Lung (tissue), 12 donors: Measurements from ENCODE around the gene RAP1GAP2. TPM values are rescaled to one million over a fixed set of nuclear protein-coding genes. Genes with fewer than 3 reads are reported as not detected.

Experiments used
- ATAC-seq: fragments of 200-7000 bp; cut with Tn5 transposase; one replicate; pipeline ENCODE4 v1.9.1; 2020; ENCODE audit warnings: moderate number of reproducible peaks; ENCODE audit not compliant: insufficient read depth, low FRiP score
- DNase-seq, 3 donors: peaks; one replicate each; pipeline ENCODE4 v3.0.0-alpha.2; 2013 to 2017
- H3K27ac ChIP-seq, 2 donors: one replicate each; pipeline ENCODE4 v1.5.1; 2013; ENCODE audit warnings: mild to moderate bottlenecking in 2 of 2, moderate library complexity in 2 of 2, control low read depth in 1 of 2, inconsistent platforms in 1 of 2, low read depth in 1 of 2, low read length in 1 of 2
- H3K27me3 ChIP-seq, 3 donors: one replicate each; pipeline ENCODE4 v1.5.1; 2013; ENCODE audit warnings: low read length in 2 of 3; ENCODE audit not compliant: control insufficient read depth in 3 of 3, insufficient read depth in 3 of 3
- H3K36me3 ChIP-seq, 4 donors: one replicate each; pipeline ENCODE4 v1.5.1; 2013; ENCODE audit warnings: low read length in 4 of 4, mild to moderate bottlenecking in 1 of 4, moderate library complexity in 1 of 4; ENCODE audit not compliant: control insufficient read depth in 4 of 4, insufficient read depth in 4 of 4
- H3K4me1 ChIP-seq, 5 donors: one replicate each; pipeline ENCODE4 v1.5.1; 2013; ENCODE audit warnings: low read length in 5 of 5, mild to moderate bottlenecking in 2 of 5, moderate library complexity in 1 of 5; ENCODE audit not compliant: control insufficient read depth in 5 of 5, insufficient read depth in 5 of 5
- H3K4me3 ChIP-seq: one replicate; pipeline ENCODE4 v1.5.1; 2013; ENCODE audit warnings: mild to moderate bottlenecking, control low read depth, moderate library complexity
- H3K9ac ChIP-seq, 2 donors: one replicate each; pipeline ENCODE4 v1.5.1; 2013; ENCODE audit warnings: low read length in 2 of 2, control low read depth in 1 of 2; ENCODE audit not compliant: insufficient read depth in 1 of 2
- H3K9me3 ChIP-seq, 4 donors: one replicate each; pipeline ENCODE4 v1.5.1; 2013; ENCODE audit warnings: low read length in 3 of 4, mild to moderate bottlenecking in 1 of 4, moderate library complexity in 1 of 4; ENCODE audit not compliant: control insufficient read depth in 4 of 4, insufficient read depth in 3 of 4
- WGBS, 2 donors: extraction: QIAGEN DNeasy Blood & Tissue Kit; methylation state at CpG; one replicate each; pipeline ENCODE4 v1.1.7; 2013; 5-methylcytosine and 5-hydroxymethylcytosine counted together
- polyA plus RNA-seq, 2 donors: library from polyadenylated mRNA; stranded (reverse); fragments of 200-250 nt; gene quantifications; one replicate each; pipeline ENCODE4 v1.2.1, GENCODE V29; 2013
- total RNA-seq, 2 donors: library from RNA; depleted of rRNA in 1 of 2; stranded (reverse); fragments of >200 nt in 1 of 2; gene quantifications; one replicate each; pipeline ENCODE4 v1.2.1, GENCODE V29; 2014 to 2021
- TF ChIP-seq, protein P1 (sequence below): IDR thresholded peaks from 2 replicates; pipeline ENCODE4 v1.5.1; 2012; ENCODE audit warnings: mild to moderate bottlenecking; ENCODE audit errors: control extremely low read depth, extremely low read depth
- donor health status: control.
- donor health status: control.
- donor health status: Bipolar disorder and iron deficiency.
- donor health status: healthy.
- donor health status: DM: yes; HTN: yes; CAD: no.

Gene RAP1GAP2
- total and polyA plus RNA-seq, 4 donors: 5.3 to 16.7 (median 6.0) TPM

DNA sequence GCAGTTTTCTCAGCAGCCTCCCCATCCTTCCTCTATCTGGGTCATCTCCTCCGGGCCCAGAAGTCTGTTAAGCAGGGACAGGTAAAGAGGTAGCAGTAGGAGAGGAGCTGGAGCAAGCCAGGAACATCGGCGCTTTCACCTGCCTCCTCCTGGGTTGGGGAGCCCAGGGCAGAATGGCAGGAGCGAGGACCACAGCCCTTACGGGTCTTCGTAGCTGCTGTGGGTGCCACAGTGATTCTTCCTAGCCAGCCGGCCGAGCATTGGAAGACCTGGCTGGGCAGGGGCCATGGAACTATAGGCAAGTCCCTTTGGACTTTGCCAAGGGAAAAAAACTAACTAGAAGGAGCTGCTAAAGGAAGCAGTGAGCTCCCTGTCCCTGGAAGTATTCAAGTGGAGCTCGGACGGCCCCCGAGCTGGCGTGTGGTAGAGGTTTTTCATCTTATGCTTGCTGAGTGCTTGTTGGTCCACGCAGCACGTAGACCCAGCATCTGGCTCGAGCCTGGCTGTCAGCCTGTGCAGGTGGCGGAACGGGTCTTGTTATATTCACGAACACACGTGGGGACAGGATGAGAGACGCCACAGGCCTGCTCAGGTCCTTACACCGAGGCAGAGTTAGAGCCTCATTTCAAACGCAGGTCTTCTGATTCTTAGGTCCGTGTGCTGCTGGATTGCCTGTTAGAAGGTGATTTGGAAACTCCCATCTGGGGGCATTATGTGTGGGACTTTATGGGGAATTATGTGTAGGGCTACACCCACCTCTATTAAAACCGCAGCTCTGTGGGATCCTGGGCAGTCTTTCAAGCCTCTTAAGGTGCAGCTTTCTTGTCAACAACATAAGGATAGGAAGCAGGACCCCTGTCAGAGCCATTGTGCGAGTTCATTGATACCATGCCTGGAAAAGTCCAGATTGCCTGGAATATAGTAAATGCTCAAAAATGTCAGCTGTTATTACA, 212.4 kb downstream of the RAP1GAP2 start:
- Histone ChIP-seq H3K27me3 (no peaks in the 10 kb centered on the region), H3K9me3 (no peaks in the 10 kb centered on the region), H3K27ac (no peak overlapping the region), H3K9ac (no peak overlapping the region), H3K4me1 (peaks cover 0 to 16% (median 7%) of the 10 kb centered on the region in 5 donors), H3K36me3 (peaks cover 0 to 6% (median 0%) of the 10 kb centered on the region in 4 donors), H3K4me3 (no peak overlapping the region)
- TF ChIP-seq, protein P1, sequence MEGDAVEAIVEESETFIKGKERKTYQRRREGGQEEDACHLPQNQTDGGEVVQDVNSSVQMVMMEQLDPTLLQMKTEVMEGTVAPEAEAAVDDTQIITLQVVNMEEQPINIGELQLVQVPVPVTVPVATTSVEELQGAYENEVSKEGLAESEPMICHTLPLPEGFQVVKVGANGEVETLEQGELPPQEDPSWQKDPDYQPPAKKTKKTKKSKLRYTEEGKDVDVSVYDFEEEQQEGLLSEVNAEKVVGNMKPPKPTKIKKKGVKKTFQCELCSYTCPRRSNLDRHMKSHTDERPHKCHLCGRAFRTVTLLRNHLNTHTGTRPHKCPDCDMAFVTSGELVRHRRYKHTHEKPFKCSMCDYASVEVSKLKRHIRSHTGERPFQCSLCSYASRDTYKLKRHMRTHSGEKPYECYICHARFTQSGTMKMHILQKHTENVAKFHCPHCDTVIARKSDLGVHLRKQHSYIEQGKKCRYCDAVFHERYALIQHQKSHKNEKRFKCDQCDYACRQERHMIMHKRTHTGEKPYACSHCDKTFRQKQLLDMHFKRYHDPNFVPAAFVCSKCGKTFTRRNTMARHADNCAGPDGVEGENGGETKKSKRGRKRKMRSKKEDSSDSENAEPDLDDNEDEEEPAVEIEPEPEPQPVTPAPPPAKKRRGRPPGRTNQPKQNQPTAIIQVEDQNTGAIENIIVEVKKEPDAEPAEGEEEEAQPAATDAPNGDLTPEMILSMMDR: no peak
- ATAC-seq (no peak), DNase-seq (no peak)
- 93% methylated on average over 25 of the region's 25 CpGs for WGBS, 2 donors

DNA sequence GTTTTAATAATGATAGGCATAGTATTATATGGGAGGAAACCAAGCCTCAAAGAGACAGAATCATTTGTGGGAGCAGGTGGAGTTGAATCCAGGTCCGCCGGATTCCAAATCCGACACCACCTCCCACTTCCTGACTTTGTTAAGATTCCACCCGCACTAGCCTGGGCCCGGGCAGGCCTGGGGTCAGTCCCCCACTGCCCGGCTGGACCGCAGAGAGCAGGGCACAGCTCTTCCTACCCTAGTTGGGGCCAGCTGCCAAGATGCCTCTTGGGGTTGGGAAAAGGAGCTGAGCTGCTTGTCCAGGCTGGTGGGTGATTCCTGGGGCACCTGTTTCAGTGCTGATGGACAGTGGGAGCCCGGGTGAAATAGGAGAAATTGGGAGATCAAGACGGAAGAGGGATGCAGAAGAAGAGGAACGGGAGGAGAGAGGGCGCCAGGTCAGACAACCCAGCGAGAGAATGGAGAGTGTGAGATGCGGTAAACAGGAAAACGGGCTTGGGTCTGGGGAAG, 213.2 kb downstream of the RAP1GAP2 start:
- no peak for DNase-seq
- Histone ChIP-seq H3K36me3 (peaks cover 0 to 6% (median 0%) of the 10 kb centered on the region in 4 donors), H3K9ac (no peak overlapping the region), H3K27ac (no peak overlapping the region), H3K4me3 (no peak overlapping the region), H3K4me1 (peaks cover 0 to 8% (median 3%) of the 10 kb centered on the region in 5 donors), H3K27me3 (no peaks in the 10 kb centered on the region), H3K9me3 (no peaks in the 10 kb centered on the region)
- ATAC-seq: no peak
- WGBS, 2 donors: 77 to 81% methylated on average over 14 of the region's 14 CpGs
- TF ChIP-seq, protein P1: no peak

DNA sequence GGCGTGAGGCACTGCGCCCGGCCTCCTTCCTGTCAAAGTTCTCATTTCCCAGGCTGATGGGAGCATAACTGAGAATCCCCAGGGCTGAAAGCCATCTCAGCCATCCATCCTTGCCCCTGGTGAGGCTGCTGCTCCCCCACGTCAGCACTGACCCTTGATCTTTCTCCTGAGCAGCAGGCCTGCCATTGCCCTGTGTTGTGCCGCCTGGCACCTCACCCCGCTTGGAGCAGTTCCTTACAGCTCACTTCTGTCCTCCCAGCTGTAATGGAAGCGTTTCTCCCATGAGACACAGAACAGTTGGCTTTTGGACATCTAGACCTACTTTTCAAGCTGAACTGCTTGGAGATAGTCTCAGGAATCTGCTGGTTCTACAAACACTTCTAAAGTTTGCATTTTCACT, 215.7 kb downstream of the RAP1GAP2 start:
- TF ChIP-seq, protein P1: no peak
- Histone ChIP-seq H3K36me3 (peaks cover 0 to 5% (median 0%) of the 10 kb centered on the region in 4 donors), H3K4me1 (no peaks in the 10 kb centered on the region), H3K9ac (no peak overlapping the region), H3K4me3 (no peak overlapping the region), H3K27ac (no peak overlapping the region), H3K9me3 (no peaks in the 10 kb centered on the region), H3K27me3 (no peaks in the 10 kb centered on the region)
- DNase-seq (no peak), ATAC-seq (no peak)
- 94 to 96% methylated on average over 7 of the region's 7 CpGs for WGBS, 2 donors
